Measurements from ENCODE around the gene ALKBH7. TPM values are rescaled to one million over a fixed set of nuclear protein-coding genes. Genes with fewer than 3 reads are reported as not detected.
"Not testable (repeated sequence)": the region's sequence is repeated elsewhere in the genome, so short reads cannot be mapped to it uniquely, and the experiment has no call there.

ALKBH7 gene
- total and polyA plus RNA-seq, 2 donors (not counting 1 experiment from before 2014, with no cell fraction given), result 9.5 to 28.9 TPM

GRCh38 chr19:6350688-6351087, 21.9 kb upstream of the ALKBH7 start:
- no peak for DNase-seq (ENCODE audit: low read depth in 2 of 2)
- Histone ChIP-seq H3K9me3 (ENCODE audit: control insufficient read depth, insufficient read depth, low read depth, low read length) (no peaks in the 10 kb centered on the region), H3K27me3 (ENCODE audit: control insufficient read depth, insufficient read depth, low read length) (no peaks in the 10 kb centered on the region), H3K4me3 (replicated peaks in 1 of 4; ENCODE audit: control extremely low read depth in 1 of 4, insufficient read depth in 1 of 4, low read depth in 3 of 4, low read length in 4 of 4) (no peak overlapping the region), H4K20me1 (ENCODE audit: control insufficient read depth, extremely low read depth, insufficient read depth, low read length) (no peaks in the 10 kb centered on the region), H3K4me1 (ENCODE audit: control insufficient read depth, extremely low read depth, insufficient read depth, low read length) (no peaks in the 10 kb centered on the region), H3K4me2 (ENCODE audit: extremely low read depth, insufficient read depth, low read length) (no peak overlapping the region), H3K9ac (ENCODE audit: insufficient read depth, low read length) (no peak overlapping the region), H3K36me3 (ENCODE audit: control insufficient read depth, insufficient read depth, low read length) (no peaks in the 10 kb centered on the region), H3K27ac (ENCODE audit: insufficient read depth, low read length) (no peak overlapping the region), H3K79me2 (ENCODE audit: control insufficient read depth, insufficient read depth, low read length) (no peaks in the 10 kb centered on the region), H2AFZ (ENCODE audit: low read length) (no peak overlapping the region)
- TF ChIP-seq CTCF (conservative IDR thresholded peaks at IDR 0.05 in 1 of 2, IDR thresholded peaks at IDR 0.05 in 1 of 2; ENCODE audit: low read depth in 1 of 2, low read length in 2 of 2), result no peak
- TF ChIP-seq EZH2 (IDR thresholded peaks at IDR 0.05; ENCODE audit: low read length, missing control alignments), result no peak

- no peaks in the 10 kb centered on the region for H3K36me3 ChIP-seq (ENCODE audit: control insufficient read depth, insufficient read depth, low read length)
- no peaks in the 10 kb centered on the region for H3K27me3 ChIP-seq (ENCODE audit: control insufficient read depth, insufficient read depth, low read length)
- no peak overlapping the region for H3K4me3 ChIP-seq (replicated peaks in 1 of 4; ENCODE audit: control extremely low read depth in 1 of 4, insufficient read depth in 1 of 4, low read depth in 3 of 4, low read length in 4 of 4)
- H3K4me2 ChIP-seq (ENCODE audit: extremely low read depth, insufficient read depth, low read length), result no peak overlapping the region
- no peaks in the 10 kb centered on the region for H4K20me1 ChIP-seq (ENCODE audit: control insufficient read depth, extremely low read depth, insufficient read depth, low read length)
- no peak overlapping the region for H2AFZ ChIP-seq (ENCODE audit: low read length)
- TF ChIP-seq CTCF (conservative IDR thresholded peaks at IDR 0.05 in 1 of 2, IDR thresholded peaks at IDR 0.05 in 1 of 2; ENCODE audit: low read depth in 1 of 2, low read length in 2 of 2), result no peak
- no peak for TF ChIP-seq EZH2 (IDR thresholded peaks at IDR 0.05; ENCODE audit: low read length, missing control alignments)
- no peak overlapping the region for H3K9ac ChIP-seq (ENCODE audit: insufficient read depth, low read length)
- no peak for DNase-seq (ENCODE audit: low read depth in 2 of 2)
- no peaks in the 10 kb centered on the region for H3K79me2 ChIP-seq (ENCODE audit: control insufficient read depth, insufficient read depth, low read length)
- H3K9me3 ChIP-seq (ENCODE audit: control insufficient read depth, insufficient read depth, low read depth, low read length), result no peaks in the 10 kb centered on the region
- H3K4me1 ChIP-seq (ENCODE audit: control insufficient read depth, extremely low read depth, insufficient read depth, low read length), result no peaks in the 10 kb centered on the region
- no peak overlapping the region for H3K27ac ChIP-seq (ENCODE audit: insufficient read depth, low read length)
These were observed 20.0 kb upstream of the ALKBH7 start for GRCh38 chr19:6352381-6353165.

GRCh38 chr19:6354098-6354674, 18.4 kb upstream of the ALKBH7 start:
- Histone ChIP-seq H3K36me3 (ENCODE audit: control insufficient read depth, insufficient read depth, low read length) (no peaks in the 10 kb centered on the region), H3K27me3 (ENCODE audit: control insufficient read depth, insufficient read depth, low read length) (no peaks in the 10 kb centered on the region), H3K9me3 (ENCODE audit: control insufficient read depth, insufficient read depth, low read depth, low read length) (no peaks in the 10 kb centered on the region), H2AFZ (ENCODE audit: low read length) (no peak overlapping the region), H3K79me2 (ENCODE audit: control insufficient read depth, insufficient read depth, low read length) (no peaks in the 10 kb centered on the region), H3K4me2 (ENCODE audit: extremely low read depth, insufficient read depth, low read length) (no peak overlapping the region), H3K9ac (ENCODE audit: insufficient read depth, low read length) (no peak overlapping the region), H3K27ac (ENCODE audit: insufficient read depth, low read length) (no peak overlapping the region), H3K4me1 (ENCODE audit: control insufficient read depth, extremely low read depth, insufficient read depth, low read length) (no peaks in the 10 kb centered on the region), H4K20me1 (ENCODE audit: control insufficient read depth, extremely low read depth, insufficient read depth, low read length) (no peaks in the 10 kb centered on the region), H3K4me3 (replicated peaks in 1 of 4; ENCODE audit: control extremely low read depth in 1 of 4, insufficient read depth in 1 of 4, low read depth in 3 of 4, low read length in 4 of 4) (no peak overlapping the region)
- DNase-seq (ENCODE audit: low read depth in 2 of 2), result peak in 1 of 2 donors; percentile 22
- TF ChIP-seq EZH2 (IDR thresholded peaks at IDR 0.05; ENCODE audit: low read length, missing control alignments) (no peak), CTCF (conservative IDR thresholded peaks at IDR 0.05 in 1 of 2, IDR thresholded peaks at IDR 0.05 in 1 of 2; ENCODE audit: low read depth in 1 of 2, low read length in 2 of 2) (peak; percentile 46 to 60)

- H3K36me3 ChIP-seq (ENCODE audit: control insufficient read depth, insufficient read depth, low read length), result not testable (repeated sequence)
These were observed 17.1 kb upstream of the ALKBH7 start for GRCh38 chr19:6355321-6356040.

More at GRCh38 chr19:6355321-6356040, 17.1 kb upstream of the ALKBH7 start:
- not testable (repeated sequence) for H4K20me1 ChIP-seq (ENCODE audit: control insufficient read depth, extremely low read depth, insufficient read depth, low read length); H3K27me3 ChIP-seq (ENCODE audit: control insufficient read depth, insufficient read depth, low read length); H3K4me3 ChIP-seq (replicated peaks in 1 of 4; ENCODE audit: control extremely low read depth in 1 of 4, insufficient read depth in 1 of 4, low read depth in 3 of 4, low read length in 4 of 4); H3K9me3 ChIP-seq (ENCODE audit: control insufficient read depth, insufficient read depth, low read depth, low read length); DNase-seq (ENCODE audit: low read depth in 2 of 2); H3K4me1 ChIP-seq (ENCODE audit: control insufficient read depth, extremely low read depth, insufficient read depth, low read length); H3K4me2 ChIP-seq (ENCODE audit: extremely low read depth, insufficient read depth, low read length); H3K79me2 ChIP-seq (ENCODE audit: control insufficient read depth, insufficient read depth, low read length); H2AFZ ChIP-seq (ENCODE audit: low read length); H3K9ac ChIP-seq (ENCODE audit: insufficient read depth, low read length); H3K27ac ChIP-seq (ENCODE audit: insufficient read depth, low read length)
